Prostate gland (tissue), 2 donors: ENCODE measurements around the gene GLA. TPM values are rescaled to one million over a fixed set of nuclear protein-coding genes. Genes with fewer than 3 reads are reported as not detected.

Experiments used
- DNase-seq: peaks from one replicate; pipeline ENCODE4 v3.0.0-alpha.2; 2019; ENCODE audit warnings: low spot score
- H3K27ac ChIP-seq, 2 donors: fragments of 200-600 bp; sonication (generic); 2 replicates each; pipeline ENCODE4 v1.5.1; 2017 to 2019
- H3K27me3 ChIP-seq: fragments of 200-600 bp; sonication (generic); replicated peaks from 2 replicates; pipeline ENCODE4 v1.5.1; 2019; ENCODE audit not compliant: insufficient read depth
- H3K36me3 ChIP-seq, 2 donors: fragments of 200-600 bp; sonication (generic); 1 replicate in 1 of 2; 2 replicates in 1 of 2; pipeline versions ENCODE4 v1.5.1 to v1.8.1; 2017 to 2019
- H3K4me1 ChIP-seq: fragments of 200-600 bp; sonication (generic); replicated peaks from 2 replicates; pipeline ENCODE4 v1.5.1; 2019
- H3K4me3 ChIP-seq, 2 donors: fragments of 200-600 bp; sonication (generic); 2 replicates each; pipeline ENCODE4 v1.5.1; 2017 to 2019
- H3K9me3 ChIP-seq: fragments of 200-600 bp; sonication (generic); 2 replicates; pipeline ENCODE4 v1.5.1; 2017
- POLR2A ChIP-seq: fragments of 450-650 bp; IDR thresholded peaks from one replicate; pipeline ENCODE4 v1.6.1; 2016; ENCODE audit warnings: antibody characterized with exemption, mild to moderate bottlenecking
- POLR2AphosphoS5 ChIP-seq: sonication (generic); formaldehyde crosslinking; IDR thresholded peaks from one replicate; pipeline ENCODE4 v1.6.1; 2017; ENCODE audit warnings: antibody characterized with exemption
- WGBS: methylation state at CpG from one replicate; pipeline ENCODE4 v1.1.5; 2018; 5-methylcytosine and 5-hydroxymethylcytosine counted together
- intact Hi-C: fragments of 100-400 bp; cut with DNase I; formaldehyde crosslinking; loops from one replicate; pipeline ENCODE4 v1.14.2; 2022
- total RNA-seq, 2 donors: library from RNA; depleted of rRNA; stranded (reverse); fragments of >200 nt; gene quantifications; one replicate each; pipeline ENCODE4 v1.1.0, GENCODE V29; 2016
- TF ChIP-seq, protein P1 (sequence below), 4 experiments: fragments of 200-600 bp in 2 of 4; fragments of 450-650 bp in 2 of 4; sonication (generic) in 2 of 4; IDR thresholded peaks; 1 replicate in 3 of 4; 2 replicates in 1 of 4; pipeline ENCODE4 v1.5.1; 2016 to 2019; ENCODE audit warnings: antibody characterized with exemption in 4 of 4, mild to moderate bottlenecking in 2 of 4, moderate library complexity in 2 of 4

Gene GLA
- total RNA-seq, 2 donors from 2014 or later, result 12.6 to 16.4 TPM

DNA sequence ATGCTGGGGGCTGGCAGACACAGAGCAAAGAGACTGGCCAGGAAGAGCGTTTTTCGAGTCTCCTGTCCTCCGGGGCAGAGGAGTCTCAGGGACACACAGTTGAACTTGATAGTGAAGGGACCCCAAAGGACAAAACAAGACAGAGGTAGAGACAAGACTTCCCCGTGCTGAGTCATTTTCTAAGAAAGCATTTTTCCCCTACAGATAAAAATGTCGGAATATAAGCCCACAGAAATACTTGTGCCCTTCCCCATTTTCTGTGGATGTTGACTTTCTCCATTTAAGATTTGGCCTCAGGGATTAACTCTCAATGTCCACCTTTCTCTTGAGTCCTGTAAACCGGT, 21.2 kb downstream of the GLA start:
- H3K4me3 ChIP-seq, result no peak overlapping the region
- 73% methylated on average over 6 of the region's 6 CpGs for whole genome bisulfite sequencing
- DNase-seq, result no peak
- intact Hi-C loops, result no loop called here
- H3K36me3 ChIP-seq, result no peaks in the 10 kb centered on the region
- no peak overlapping the region for H3K27ac ChIP-seq
- H3K9me3 ChIP-seq, result no peaks in the 10 kb centered on the region
- no peaks in the 10 kb centered on the region for H3K27me3 ChIP-seq
- TF ChIP-seq POLR2AphosphoS5, result no peak
- no peak for TF ChIP-seq POLR2A
- TF ChIP-seq, protein P1, sequence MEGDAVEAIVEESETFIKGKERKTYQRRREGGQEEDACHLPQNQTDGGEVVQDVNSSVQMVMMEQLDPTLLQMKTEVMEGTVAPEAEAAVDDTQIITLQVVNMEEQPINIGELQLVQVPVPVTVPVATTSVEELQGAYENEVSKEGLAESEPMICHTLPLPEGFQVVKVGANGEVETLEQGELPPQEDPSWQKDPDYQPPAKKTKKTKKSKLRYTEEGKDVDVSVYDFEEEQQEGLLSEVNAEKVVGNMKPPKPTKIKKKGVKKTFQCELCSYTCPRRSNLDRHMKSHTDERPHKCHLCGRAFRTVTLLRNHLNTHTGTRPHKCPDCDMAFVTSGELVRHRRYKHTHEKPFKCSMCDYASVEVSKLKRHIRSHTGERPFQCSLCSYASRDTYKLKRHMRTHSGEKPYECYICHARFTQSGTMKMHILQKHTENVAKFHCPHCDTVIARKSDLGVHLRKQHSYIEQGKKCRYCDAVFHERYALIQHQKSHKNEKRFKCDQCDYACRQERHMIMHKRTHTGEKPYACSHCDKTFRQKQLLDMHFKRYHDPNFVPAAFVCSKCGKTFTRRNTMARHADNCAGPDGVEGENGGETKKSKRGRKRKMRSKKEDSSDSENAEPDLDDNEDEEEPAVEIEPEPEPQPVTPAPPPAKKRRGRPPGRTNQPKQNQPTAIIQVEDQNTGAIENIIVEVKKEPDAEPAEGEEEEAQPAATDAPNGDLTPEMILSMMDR (IDR thresholded peaks at IDR 0.05), result no peak
- H3K4me1 ChIP-seq, result no peaks in the 10 kb centered on the region

DNA sequence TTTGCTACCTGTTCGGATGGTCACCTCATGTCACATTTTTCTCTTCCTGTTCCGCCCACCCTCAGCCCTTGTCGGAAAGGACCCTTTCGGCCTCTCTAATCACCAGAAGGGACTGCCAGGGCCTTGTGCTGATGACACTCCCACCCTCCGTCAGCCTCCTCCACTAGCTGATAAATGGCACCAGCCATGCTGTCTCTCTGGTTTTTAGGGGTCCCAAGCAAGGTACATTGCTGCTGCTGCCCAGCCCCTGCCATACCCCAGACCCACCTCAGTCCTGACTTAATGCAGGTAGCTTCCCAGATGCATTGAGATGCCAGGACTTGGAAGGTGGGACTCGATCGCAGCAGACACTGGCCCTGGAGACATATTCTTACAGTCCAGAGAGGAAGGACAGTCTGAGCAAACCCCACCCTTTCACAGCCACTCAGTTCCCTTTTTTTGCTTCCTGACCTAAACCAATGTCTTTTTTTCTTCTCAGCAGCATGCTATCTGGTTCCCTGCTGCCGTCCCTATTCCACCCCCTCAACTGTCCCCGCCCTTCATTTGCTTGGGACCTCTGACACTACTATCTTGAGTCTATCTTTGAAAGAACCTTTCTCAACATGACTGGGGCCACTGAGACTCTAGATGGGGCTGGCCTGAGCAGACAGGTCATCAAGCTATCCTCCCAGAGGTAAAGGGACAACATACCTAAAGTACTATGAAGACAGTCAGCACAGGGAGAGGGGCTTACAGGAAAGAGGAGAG, 21.8 kb downstream of the GLA start, which contains the start of gene BTK:
Gene BTK (minus strand): TSS at position 397 of the 747 bp plus-strand sequence. CDS start 10,907 bp downstream, outside the sequence.
- DNase-seq, result no peak
- intact Hi-C loops, result no loop called here
- WGBS, result 83% methylated on average over 7 of the region's 9 CpGs
- Histone ChIP-seq H3K27ac (no peak within 1 kb of the TSS), H3K36me3 (no peaks in the 10 kb centered on the region), H3K9me3 (no peaks in the 10 kb centered on the region), H3K27me3 (no peaks in the 10 kb centered on the region), H3K4me1 (no peaks in the 10 kb centered on the region), H3K4me3 (no peak within 1 kb of the TSS)
- TF ChIP-seq POLR2A, result no peak
- TF ChIP-seq, protein P1 (IDR thresholded peaks at IDR 0.05), result no peak
- no peak for TF ChIP-seq POLR2AphosphoS5

DNA sequence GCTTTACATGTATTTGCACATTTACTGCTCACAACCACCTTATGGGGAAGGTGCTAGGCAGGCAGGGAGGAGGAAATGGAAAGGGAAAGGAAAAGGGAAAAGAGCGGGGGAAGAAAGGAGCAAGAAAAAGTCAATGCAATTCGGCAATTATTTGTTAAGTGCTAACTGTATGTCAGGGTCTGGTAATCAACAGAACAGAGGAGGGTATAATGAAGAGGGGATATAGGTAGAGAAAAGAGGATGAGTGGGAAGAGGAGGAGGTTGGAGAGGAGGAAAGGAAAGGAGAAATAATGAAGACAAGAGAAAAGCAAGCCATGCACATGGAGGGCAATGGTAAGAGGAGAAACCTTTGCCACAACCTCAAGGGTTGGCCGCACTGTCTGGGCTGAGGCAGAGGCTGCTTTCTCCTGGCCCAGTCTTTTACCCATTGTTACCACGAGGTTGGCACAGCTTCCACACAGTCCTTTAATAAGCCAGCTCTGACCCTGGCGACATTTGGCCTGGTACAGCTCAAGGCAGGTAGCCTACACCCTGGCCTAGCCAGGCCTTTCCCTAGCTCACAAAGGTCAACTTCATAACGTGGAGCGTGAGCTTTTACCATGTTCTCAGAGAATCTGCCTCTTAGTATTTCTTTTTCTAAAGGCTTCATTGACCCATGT, 22.6 kb downstream of the GLA start:
- Histone ChIP-seq H3K4me3 (no peak overlapping the region), H3K36me3 (no peaks in the 10 kb centered on the region), H3K27ac (no peak overlapping the region), H3K4me1 (no peaks in the 10 kb centered on the region), H3K27me3 (no peaks in the 10 kb centered on the region), H3K9me3 (no peaks in the 10 kb centered on the region)
- TF ChIP-seq, protein P1 (IDR thresholded peaks at IDR 0.05), result no peak
- TF ChIP-seq POLR2A, result no peak
- TF ChIP-seq POLR2AphosphoS5, result no peak
- 89% methylated on average over 7 of the region's 7 CpGs for WGBS
- intact Hi-C loops, result no loop called here
- DNase-seq, result no peak

DNA sequence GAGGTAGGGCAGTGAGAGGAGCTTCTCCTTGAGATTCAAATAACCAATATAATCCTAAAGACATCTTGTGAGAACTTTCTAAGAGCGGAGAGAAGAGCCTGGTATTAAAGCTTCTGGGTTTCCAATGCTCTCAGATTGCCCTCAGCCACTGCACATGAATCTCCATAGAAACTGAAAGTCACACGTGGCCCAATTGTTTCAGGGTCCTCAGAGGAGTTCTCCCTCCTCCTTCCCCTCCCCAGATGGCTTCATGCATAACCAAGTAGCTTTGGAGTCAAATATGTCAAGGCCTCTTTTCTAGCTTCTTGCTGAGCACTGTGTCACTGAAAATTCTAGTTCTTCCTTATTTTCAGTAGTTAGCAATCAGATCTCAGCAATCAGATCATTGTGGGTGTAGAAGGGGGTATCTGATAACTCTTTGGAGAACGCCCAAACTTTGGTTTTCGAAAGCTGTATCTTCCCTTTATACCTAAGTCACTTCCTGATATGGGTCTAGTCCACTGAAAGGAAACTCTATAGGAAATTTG, 24.0 kb downstream of the GLA start:
- TF ChIP-seq POLR2A, result no peak
- TF ChIP-seq POLR2AphosphoS5, result no peak
- TF ChIP-seq, protein P1 (IDR thresholded peaks at IDR 0.05), result no peak
- H3K27ac ChIP-seq, result no peak overlapping the region
- H3K27me3 ChIP-seq, result no peaks in the 10 kb centered on the region
- H3K9me3 ChIP-seq, result no peaks in the 10 kb centered on the region
- H3K36me3 ChIP-seq, result no peaks in the 10 kb centered on the region
- intact Hi-C loops, result no loop called here
- no peak overlapping the region for H3K4me3 ChIP-seq
- 62% methylated on average over 4 of the region's 4 CpGs for WGBS
- no peaks in the 10 kb centered on the region for H3K4me1 ChIP-seq
- no peak for DNase-seq
